Natural killer cell treated with Interleukin-12 subunit alpha and Interleukin-12 subunit beta and Interleukin-15 and Interleukin-18, amount 100 ng/mL, for 72 hours (primary cell): ENCODE measurements around the gene HAUS3. TPM values are rescaled to one million over a fixed set of nuclear protein-coding genes. Genes with fewer than 3 reads are reported as not detected.

Source experiments
- ATAC-seq, 2 donors: fragments of 150-1000 bp; cut with Tn5 transposase in 1 of 2; sonication (Bioruptor Pico), chemical (Tn5 transposase) in 1 of 2; 2 replicates each; pipeline ENCODE4 v1.10.0; 2021
- DNase-seq: peaks from one replicate; pipeline ENCODE4 v3.0.0; 2022; ENCODE audit warnings: low spot score
- H3K27ac Mint-ChIP-seq, 2 donors: 1 replicate in 1 of 2; 2 replicates in 1 of 2; pipeline ENCODE4 v1.8.0; 2022; ENCODE audit warnings: mixed read lengths in 2 of 2, mild to moderate bottlenecking in 1 of 2, moderate library complexity in 1 of 2
- H3K27me3 Mint-ChIP-seq, 2 donors: 1 replicate in 1 of 2; 2 replicates in 1 of 2; pipeline ENCODE4 v1.8.0; 2022; ENCODE audit warnings: mixed read lengths in 2 of 2
- H3K36me3 Mint-ChIP-seq: one replicate; pipeline ENCODE4 v1.8.0; 2022; ENCODE audit warnings: mixed read lengths
- H3K4me1 Mint-ChIP-seq, 2 donors: 1 replicate in 1 of 2; 2 replicates in 1 of 2; pipeline ENCODE4 v1.8.0; 2022; ENCODE audit warnings: low read depth in 2 of 2, mixed read lengths in 2 of 2, mild to moderate bottlenecking in 1 of 2
- H3K4me3 Mint-ChIP-seq: one replicate; pipeline ENCODE4 v1.8.0; 2022; ENCODE audit warnings: mixed read lengths
- H3K9me3 Mint-ChIP-seq: 2 replicates; pipeline ENCODE4 v1.8.0; 2022; ENCODE audit warnings: mixed read lengths
- total RNA-seq, 2 donors: library from RNA; stranded (reverse); gene quantifications; one replicate each; pipeline ENCODE4 v1.2.3, GENCODE V29; 2022

Gene HAUS3
- total RNA-seq, 2 donors from 2014 or later = 17.6 to 30.0 TPM

GRCh38 chr4:2255501-2256155 lies 13.7 kb upstream of the HAUS3 start:
- Mint-ChIP-seq H3K36me3 (no peaks in the 10 kb centered on the region), H3K27ac (no peak overlapping the region), H3K4me1 (peaks cover 0 to 3% of the 10 kb centered on the region in 2 donors), H3K9me3 (no peaks in the 10 kb centered on the region), H3K27me3 (no peaks in the 10 kb centered on the region), H3K4me3 (no peak overlapping the region)
- DNase-seq = no peak
- ATAC-seq = no peak

- H3K27ac Mint-ChIP-seq = no peak overlapping the region
- DNase-seq = peak; percentile 51
- H3K4me3 Mint-ChIP-seq = no peak overlapping the region
- no peak for ATAC-seq
- no peaks in the 10 kb centered on the region for H3K27me3 Mint-ChIP-seq
- H3K4me1 Mint-ChIP-seq = peaks cover 0 to 3% of the 10 kb centered on the region in 2 donors
- no peaks in the 10 kb centered on the region for H3K9me3 Mint-ChIP-seq
- no peaks in the 10 kb centered on the region for H3K36me3 Mint-ChIP-seq
Observed at GRCh38 chr4:2254665-2255500, 13.0 kb upstream of the HAUS3 start.

DNA sequence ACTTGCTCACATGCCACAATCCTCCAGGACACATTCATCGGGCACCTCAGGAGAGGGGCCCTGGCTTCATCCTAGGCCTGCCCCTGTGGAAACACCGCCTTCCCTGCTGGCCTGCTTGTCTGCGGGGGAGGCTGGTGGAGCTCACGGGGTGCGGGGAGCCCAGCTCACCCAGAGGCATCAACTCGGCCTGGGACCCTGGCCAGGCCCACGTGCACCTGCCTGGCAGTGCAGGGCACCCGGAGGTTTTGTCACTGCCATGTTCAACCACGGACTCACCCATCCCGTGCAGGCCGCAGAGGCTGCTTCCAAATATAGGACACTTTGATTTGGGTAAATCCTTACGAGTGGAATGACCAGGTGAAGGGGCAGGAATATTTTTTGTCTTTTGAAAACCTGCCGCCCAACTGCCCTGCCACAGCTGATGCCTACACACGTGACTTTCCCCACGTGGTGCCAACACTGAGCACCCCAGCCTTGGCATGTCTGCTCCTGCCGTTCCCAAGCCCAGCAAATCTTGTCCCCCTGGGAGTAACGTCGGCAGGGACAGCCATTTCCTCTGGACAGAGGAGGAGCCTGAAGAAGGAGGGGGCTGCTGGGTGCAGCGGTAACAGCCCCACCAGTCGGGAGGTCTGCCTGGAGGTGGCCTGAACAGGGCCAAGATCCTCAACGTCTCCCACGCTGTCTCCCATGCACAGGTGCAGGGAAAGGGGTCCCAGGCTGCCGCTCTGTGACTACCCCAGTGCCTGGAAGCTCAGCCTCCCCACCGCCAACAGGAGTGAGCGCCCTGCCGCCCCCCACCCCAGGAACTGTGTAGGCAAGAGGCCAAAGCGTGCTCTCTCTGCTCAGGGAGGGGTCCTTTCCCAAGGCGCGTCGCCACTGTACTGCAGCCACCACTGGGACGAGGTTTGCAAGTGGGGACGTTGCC lies 11.5 kb upstream of the HAUS3 start:
- ATAC-seq = no peak
- Mint-ChIP-seq H3K4me1 (peaks cover 0 to 3% of the 10 kb centered on the region in 2 donors), H3K9me3 (no peaks in the 10 kb centered on the region), H3K27me3 (no peaks in the 10 kb centered on the region), H3K36me3 (no peaks in the 10 kb centered on the region), H3K27ac (no peak overlapping the region), H3K4me3 (no peak overlapping the region)
- DNase-seq = peak; percentile 54

- DNase-seq (no peak), ATAC-seq (no peak)
- H3K4me3 Mint-ChIP-seq = no peak overlapping the region
- H3K4me1 Mint-ChIP-seq = peaks cover 0 to 3% of the 10 kb centered on the region in 2 donors
- no peaks in the 10 kb centered on the region for H3K27me3 Mint-ChIP-seq
- no peaks in the 10 kb centered on the region for H3K9me3 Mint-ChIP-seq
- H3K27ac Mint-ChIP-seq = no peak overlapping the region
- no peaks in the 10 kb centered on the region for H3K36me3 Mint-ChIP-seq
Observed at GRCh38 chr4:2252530-2253091, 10.7 kb upstream of the HAUS3 start.

GRCh38 chr4:2251795-2252529 lies 10.0 kb upstream of the HAUS3 start:
- H3K27ac Mint-ChIP-seq = no peak overlapping the region
- DNase-seq (no peak), ATAC-seq (no peak)
- no peaks in the 10 kb centered on the region for H3K9me3 Mint-ChIP-seq
- peaks cover 0 to 3% of the 10 kb centered on the region in 2 donors for H3K4me1 Mint-ChIP-seq
- H3K4me3 Mint-ChIP-seq = no peak overlapping the region
- H3K27me3 Mint-ChIP-seq = no peaks in the 10 kb centered on the region
- no peaks in the 10 kb centered on the region for H3K36me3 Mint-ChIP-seq

DNA sequence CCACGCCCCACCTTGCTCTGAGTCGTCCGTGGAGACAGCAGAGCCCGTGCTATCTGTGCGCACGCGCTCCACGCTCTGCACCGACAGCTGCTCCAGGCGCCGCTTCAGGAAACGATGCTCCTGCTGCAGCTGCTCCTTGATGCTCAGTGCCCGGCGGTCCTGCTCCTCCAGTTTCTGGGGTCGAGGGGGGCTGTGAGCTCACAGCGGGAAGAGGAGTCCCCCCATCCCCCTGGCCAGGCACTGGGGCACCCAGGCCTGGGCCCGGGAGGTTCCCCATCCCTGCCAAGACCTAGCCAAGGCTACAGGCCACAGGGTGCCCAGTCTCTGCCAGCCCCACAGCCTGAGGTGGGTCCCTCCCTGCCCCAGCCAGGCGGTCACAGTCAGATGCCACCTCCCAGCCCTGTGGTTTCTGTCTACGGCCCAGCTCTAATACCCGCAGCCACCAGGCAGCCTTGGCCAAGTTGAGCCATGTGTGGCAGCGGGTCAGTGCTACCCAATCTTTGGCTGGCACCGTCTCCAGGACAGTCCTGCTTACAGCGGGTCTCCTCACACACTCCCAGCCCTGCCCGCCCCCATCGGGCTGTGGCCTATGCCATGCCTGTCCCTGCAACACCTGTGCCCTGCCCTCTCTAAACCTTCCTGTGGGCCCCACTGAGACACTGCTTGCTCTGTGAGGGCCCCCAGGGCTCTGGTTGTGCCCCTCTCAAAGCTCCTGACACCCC lies 9.3 kb upstream of the HAUS3 start:
- Mint-ChIP-seq H3K4me1 (peaks cover 0 to 3% of the 10 kb centered on the region in 2 donors), H3K27ac (no peak overlapping the region), H3K27me3 (no peaks in the 10 kb centered on the region), H3K36me3 (no peaks in the 10 kb centered on the region), H3K4me3 (no peak overlapping the region), H3K9me3 (no peaks in the 10 kb centered on the region)
- ATAC-seq (no peak), DNase-seq (no peak)

DNA sequence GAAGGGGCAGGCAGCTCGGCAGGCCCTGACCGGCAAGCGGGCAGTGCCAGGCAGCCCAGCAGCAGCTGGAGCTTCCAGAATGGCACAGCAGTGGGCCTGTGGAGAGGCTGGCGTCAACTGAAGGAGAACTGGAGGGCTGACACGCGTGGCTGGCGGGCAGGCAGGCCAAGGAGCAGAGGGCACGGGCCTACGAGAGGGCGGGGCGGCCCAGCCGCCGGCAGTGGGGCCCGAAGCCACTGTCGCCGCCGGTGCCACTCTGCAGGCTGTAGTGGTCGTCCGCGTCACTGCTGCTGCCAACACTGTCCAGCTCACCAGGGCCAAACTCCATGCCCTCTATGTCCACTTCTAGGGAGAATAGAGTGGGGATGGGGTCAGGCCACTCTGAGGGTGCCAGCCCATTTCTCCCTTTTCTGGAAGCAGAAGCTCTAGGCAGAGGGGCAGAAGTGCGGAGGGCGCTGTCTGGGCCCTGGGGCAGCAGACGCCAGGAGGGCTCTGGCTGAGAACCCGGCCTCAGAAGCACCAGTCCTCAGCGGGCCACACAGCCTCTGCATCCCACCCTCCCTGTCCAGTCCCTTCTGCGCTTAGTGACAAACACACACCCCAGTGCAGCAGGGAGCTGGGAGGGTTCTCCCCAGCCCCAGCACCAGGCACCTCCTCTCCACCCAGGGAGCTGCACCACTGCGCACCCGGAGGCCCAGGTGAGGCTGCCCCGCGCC lies 8.6 kb upstream of the HAUS3 start:
- Mint-ChIP-seq H3K27ac (no peak overlapping the region), H3K27me3 (no peaks in the 10 kb centered on the region), H3K4me1 (peaks cover 0 to 3% of the 10 kb centered on the region in 2 donors), H3K36me3 (no peaks in the 10 kb centered on the region), H3K9me3 (no peaks in the 10 kb centered on the region), H3K4me3 (no peak overlapping the region)
- ATAC-seq (no peak), DNase-seq (no peak)

DNA sequence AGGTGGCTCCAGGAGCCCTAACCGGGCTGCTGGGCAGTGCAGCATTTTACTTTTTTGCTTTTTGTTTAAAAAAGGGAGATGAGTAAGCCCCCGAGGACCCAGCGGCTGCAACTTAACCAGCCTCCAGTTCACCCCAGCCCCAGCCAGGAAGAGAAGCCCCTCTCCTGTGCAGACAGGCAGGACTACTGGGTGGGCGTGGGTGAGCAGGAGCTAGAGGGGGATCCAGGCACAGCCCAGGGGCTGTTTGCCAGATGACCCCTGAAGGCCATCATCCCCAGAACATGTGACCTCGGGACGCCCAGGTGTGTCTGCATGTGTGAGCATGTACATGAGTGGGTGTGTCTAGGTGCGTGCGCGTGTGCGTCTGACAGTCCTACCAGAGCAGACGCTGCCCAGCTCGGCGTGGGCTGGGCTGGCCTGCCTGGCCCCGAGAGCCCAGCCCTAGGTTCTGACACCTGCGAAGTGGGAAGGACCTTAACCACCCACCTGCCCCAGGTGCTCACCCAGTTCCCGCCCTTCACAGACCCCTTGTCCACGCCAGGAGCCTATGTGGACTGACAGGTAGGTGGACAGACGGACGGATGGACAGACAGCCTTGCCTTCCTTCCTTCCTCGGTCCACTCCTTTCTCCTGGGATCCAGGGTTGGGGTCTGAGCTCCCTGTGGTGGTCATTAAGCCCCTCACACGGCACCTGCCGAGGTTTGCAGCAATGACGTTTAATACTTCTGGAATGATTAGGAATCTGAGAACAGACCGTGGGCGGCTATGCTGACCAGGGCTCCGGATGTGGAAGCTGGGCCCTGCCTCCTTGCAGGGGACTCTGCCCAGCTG lies 7.8 kb upstream of the HAUS3 start:
- H3K4me1 Mint-ChIP-seq = peaks cover 7 to 8% of the 10 kb centered on the region in 2 donors
- H3K36me3 Mint-ChIP-seq = no peaks in the 10 kb centered on the region
- no peak overlapping the region for H3K27ac Mint-ChIP-seq
- H3K9me3 Mint-ChIP-seq = no peaks in the 10 kb centered on the region
- DNase-seq (no peak), ATAC-seq (no peak)
- H3K27me3 Mint-ChIP-seq = no peaks in the 10 kb centered on the region
- no peak overlapping the region for H3K4me3 Mint-ChIP-seq

- no peaks in the 10 kb centered on the region for H3K36me3 Mint-ChIP-seq
- peaks cover 10 to 12% of the 10 kb centered on the region in 2 donors for H3K4me1 Mint-ChIP-seq
- no peaks in the 10 kb centered on the region for H3K9me3 Mint-ChIP-seq
- no peak overlapping the region for H3K27ac Mint-ChIP-seq
- ATAC-seq = no peak
- no peak overlapping the region for H3K4me3 Mint-ChIP-seq
- no peak for DNase-seq
- no peaks in the 10 kb centered on the region for H3K27me3 Mint-ChIP-seq
Observed at GRCh38 chr4:2248821-2249261, 6.9 kb upstream of the HAUS3 start.

GRCh38 chr4:2248044-2248780 lies 6.3 kb upstream of the HAUS3 start:
- ATAC-seq (no peak), DNase-seq (no peak)
- no peaks in the 10 kb centered on the region for H3K27me3 Mint-ChIP-seq
- no peaks in the 10 kb centered on the region for H3K36me3 Mint-ChIP-seq
- H3K9me3 Mint-ChIP-seq = no peaks in the 10 kb centered on the region
- no peak overlapping the region for H3K4me3 Mint-ChIP-seq
- H3K4me1 Mint-ChIP-seq = peaks cover 14 to 19% of the 10 kb centered on the region in 2 donors
- no peak overlapping the region for H3K27ac Mint-ChIP-seq
